HG03342 (cell line): ENCODE results near the gene ARHGAP15.
A peak's percentile ranks its signal among the peaks of the same experiment; 100 is the strongest.

Experiments used
- ATAC-seq: cut with Tn5 transposase; IDR thresholded peaks from one replicate; pipeline ENCODE4 v1.9.1; 2021; ENCODE audit warnings: mild to moderate bottlenecking, moderate library complexity; ENCODE audit not compliant: unreplicated experiment

ARHGAP15 gene

GRCh38 chr2:143218621-143219020 lies 89.4 kb downstream of the ARHGAP15 start:
- ATAC-seq, result no peak

GRCh38 chr2:143219266-143219665 lies 90.0 kb downstream of the ARHGAP15 start:
- no peak for ATAC-seq

DNA sequence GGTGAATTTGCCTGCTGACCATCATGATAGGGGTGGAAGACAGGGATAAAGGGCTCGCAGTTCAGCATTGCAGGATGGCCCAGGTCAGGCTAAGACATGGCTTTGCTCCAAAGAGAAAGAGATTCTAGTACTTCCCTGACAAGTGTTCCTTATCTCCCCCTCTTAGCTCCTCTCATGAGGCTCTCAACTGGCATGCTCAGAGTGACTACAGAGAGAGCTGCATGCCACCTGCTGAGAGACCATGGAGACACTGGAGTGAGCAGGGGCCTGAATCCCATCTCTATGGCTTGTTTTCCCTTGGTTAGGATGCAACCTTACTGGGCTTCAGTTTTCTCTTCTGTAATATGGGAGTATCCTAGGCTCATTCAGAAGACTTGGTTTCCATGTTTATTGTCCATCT lies 94.3 kb downstream of the ARHGAP15 start:
- no peak for ATAC-seq

DNA sequence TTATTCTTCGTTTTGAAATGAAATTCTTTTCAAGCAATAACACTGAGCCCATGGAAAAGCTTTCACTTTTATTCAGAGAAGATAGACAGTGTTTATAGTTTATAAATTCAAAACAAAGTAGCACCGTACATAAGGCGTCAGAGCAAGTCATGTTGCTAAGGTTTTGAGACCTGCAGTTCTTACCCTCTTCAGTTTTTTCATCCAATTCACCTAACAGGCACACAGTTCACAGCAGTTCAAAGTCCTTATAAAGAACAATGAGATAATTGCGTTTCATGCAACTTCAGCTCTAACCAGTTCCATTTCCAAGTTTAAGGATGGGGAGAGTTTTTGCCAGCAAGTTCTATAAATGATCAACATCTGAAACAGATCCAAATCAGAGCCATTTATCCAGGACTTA lies 96.7 kb downstream of the ARHGAP15 start:
- ATAC-seq, result no peak

DNA sequence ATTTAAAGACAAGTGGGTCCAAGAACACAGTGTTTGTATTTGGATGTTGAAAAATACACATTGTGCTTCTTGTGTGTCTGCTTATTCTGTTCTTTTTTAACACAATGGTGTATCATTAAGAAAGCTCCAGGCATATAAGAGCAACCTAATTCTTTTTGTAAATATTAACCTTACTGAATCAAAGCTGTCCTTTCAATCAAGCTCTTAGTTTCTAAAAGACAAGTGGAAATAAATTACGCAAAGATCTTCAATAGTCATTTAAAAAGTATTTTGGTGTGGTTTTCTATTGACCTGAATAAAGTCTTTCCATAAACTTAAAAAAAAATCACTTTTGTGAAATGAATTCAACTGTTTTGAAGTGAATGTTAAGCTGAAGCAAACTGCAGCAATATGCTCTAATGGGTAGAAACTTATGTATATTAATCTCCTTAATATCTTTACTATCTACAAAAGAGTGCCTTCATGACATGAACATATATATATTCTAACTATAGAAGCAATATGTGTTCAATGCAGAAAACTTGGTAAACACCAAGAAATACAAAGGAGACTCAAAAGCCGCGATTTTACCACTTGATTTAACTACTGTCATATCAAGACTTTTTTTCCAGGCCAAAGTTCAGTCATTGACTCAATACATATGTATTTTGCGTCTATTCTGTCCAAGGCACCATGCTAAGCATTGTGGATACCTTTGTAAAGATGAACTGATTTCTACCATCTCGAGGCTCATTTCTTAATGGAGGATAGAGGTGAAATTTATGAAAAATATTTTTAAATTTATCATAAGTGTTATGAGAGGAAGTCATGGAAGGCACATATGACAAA lies 97.7 kb downstream of the ARHGAP15 start:
- no peak for ATAC-seq

- no peak for ATAC-seq
These were observed 100.2 kb downstream of the ARHGAP15 start for GRCh38 chr2:143229411-143229810.

- ATAC-seq, result no peak
These were observed 100.7 kb downstream of the ARHGAP15 start for GRCh38 chr2:143229952-143230351.

- ATAC-seq, result no peak
These were observed 101.5 kb downstream of the ARHGAP15 start for GRCh38 chr2:143230506-143231253.

DNA sequence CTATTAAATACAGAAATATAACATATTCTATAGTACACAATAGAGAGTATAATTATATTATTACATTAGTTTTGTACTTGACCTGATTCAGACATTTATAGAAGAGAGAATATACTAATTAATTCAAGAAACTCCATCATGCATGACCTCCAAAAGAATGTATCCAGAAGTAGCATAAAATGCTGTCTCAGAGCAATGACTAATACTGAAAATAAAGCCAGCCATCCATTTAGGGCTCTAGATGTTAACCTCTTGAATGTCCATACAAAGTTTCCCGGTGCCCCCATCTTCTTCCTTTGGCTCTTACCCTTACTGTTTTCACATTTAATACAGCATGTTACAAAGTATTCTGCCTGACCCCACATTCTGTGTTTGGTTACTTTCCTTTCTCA lies 102.0 kb downstream of the ARHGAP15 start:
- ATAC-seq, result no peak

GRCh38 chr2:143237146-143237777 lies 108.0 kb downstream of the ARHGAP15 start:
- ATAC-seq, result no peak

DNA sequence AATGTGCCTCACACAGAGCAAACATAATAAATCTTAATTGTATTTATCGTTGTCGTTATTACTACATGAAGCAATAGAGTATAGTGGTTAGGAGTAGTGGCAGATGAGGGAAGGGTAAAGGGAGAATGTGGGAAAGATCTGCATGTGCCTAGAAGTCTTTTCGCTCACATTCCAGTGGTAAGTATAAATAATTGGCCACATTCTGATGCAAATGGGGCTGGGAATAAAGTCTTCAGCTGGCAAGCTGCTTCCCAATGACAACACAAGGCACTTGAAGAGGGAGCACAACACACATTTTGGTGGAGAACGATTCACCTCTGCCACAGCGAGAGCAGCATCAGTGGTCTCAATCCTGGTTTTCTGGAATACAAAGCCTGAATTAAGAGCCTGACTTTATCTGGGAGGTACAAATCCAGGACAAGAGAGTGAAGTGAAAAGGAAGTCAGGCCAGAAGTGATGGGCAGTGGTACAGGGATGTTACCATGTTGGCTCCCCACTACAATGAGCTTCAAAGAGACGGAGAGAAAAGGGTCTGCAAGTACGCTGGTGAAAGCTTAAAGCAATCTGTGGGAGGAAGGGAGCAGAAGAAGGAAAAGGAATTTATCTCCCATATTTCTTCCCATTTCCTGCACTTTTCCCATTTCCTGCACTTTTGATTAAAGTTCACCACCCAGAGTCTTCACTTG lies 112.3 kb downstream of the ARHGAP15 start:
- no peak for ATAC-seq

- ATAC-seq, result no peak
These were observed 117.0 kb downstream of the ARHGAP15 start for GRCh38 chr2:143246246-143246645.

DNA sequence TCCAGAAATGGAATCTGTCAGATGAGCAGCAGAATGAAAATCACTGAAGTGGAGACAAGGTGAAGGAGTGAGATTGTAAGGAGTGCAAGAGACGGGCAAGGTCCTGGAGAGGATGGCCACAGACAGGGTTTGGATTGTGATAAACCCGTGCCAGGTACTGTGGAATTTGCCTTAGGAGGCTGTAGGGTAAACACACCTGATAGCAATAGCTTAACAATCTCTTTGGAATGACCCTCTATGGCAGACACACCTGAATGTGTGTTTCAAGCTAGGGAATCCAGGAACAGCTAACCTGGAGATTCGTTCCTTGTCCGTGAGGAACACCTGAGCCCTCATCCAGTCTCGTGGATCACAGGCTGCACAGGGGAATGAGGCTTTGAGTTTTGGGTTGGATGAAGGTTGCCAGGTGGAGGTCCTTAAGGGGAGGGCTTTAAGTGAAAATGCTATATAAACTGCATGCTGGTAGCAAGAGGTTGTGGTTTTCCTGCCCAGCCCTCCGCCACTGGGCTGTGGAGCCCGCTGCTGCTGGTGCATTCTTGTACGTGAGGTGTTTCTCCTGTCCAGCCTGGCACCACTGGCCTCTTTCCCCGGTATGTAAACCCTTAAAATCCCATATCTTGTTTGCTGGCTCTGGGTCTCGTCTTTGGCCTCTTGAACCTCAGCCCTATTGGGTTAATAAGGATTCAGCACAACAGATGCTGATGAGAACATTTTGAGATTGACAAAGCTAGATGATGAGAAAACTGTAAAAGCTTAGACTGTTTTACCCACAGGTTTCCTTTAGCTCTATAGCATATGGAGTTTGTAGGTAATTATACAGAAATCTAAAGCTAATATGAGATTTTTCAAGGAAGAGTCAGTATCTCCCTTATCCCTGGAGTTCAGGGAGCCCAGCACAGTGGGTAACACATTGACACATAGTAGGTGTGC lies 117.9 kb downstream of the ARHGAP15 start:
- ATAC-seq, result no peak

DNA sequence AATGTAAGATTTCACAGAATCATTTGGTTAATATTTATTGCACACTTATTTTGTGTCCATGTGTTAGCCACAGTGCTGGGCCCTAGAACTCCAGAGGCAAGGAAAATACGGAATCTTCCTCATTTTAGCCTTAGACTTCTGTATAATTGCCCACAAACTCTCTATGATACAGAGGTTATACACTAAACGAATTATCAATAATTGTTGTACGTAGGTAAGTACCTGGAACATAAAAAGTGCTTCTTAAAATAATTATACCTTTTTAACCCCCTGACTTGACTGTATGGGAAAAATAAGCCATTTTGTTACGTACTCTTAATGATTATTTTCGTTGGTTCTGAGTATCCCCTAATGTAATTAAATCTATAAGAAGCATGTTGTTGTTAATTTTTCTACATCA lies 119.4 kb downstream of the ARHGAP15 start:
- no peak for ATAC-seq

DNA sequence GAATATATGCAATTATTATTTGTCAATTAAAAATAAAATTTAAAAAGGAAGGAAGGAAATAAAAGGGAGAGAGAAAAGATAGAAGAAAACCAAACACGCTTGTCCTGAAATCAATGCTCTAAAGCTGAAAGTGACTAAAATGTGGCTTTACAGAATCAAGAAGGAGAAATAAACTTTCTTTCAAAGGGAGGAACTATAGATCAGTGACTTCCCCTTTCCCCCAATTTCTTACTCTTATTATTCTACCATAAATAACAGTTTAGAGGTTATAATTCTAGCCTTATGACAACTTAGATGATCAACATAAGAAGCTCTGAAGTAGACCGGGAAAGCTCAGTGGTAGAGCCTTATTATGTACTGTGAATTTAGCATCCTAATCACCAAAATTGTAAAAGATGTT lies 122.5 kb downstream of the ARHGAP15 start:
- no peak for ATAC-seq

DNA sequence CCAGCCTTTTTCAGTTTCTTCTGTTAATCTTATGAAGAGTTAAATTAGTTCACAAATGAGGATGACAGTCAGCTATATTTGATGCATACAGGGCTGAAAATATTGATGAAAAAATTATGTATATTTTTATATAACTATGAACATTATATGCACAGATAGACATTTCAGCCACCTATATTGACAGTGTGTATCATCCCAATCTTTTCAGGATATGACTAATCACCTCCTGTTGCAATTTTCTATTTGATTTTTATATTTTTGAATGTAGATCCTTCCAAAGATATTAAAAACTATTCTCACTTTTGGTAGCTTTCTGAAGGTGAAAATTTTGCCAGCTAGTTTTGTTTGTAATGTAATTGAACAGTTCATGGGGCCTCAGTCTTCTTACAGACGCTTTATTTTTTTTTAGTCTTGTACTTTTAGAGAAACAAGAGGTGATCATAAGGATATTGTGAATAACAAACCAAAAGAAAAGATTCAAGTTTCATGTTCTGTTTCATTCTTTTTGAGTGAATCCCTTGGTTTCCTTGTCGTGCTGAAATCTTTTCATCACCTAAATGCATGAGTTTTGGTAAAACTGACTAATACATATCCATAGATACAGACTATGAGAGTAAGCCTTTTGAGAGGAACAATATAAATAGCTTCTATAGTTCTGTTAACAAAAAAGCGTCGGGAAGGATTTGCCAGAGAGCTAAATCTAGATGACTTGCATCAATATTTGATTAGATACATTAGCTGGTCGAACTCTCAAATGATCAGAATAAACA lies 123.1 kb downstream of the ARHGAP15 start:
- no peak for ATAC-seq

- ATAC-seq, result no peak
These were observed 124.9 kb downstream of the ARHGAP15 start for GRCh38 chr2:143254110-143254509.

GRCh38 chr2:143255086-143255485 lies 125.9 kb downstream of the ARHGAP15 start:
- ATAC-seq, result no peak

DNA sequence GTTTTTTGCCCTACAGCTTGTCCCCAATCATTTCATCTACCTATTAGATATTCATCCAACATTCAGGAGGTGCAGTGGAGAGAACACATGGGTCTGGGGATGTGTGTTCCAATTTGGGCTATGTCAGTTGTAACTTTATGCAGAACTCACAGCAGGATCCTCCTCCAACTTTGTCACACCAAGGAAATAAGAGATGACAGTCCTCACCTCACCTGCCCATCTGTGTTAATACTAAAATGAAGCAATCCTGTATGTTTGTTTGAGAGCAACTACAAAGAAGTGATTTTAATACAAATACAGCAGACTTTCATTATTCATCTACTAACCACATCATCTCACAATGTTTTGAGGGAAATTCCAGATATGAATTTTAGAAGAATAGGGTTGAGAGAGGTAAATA lies 126.7 kb downstream of the ARHGAP15 start:
- peak; percentile 41 for ATAC-seq
